GM12878 (cell line): Measurements from ENCODE around the gene STAG1. TPM values are rescaled to one million over a fixed set of nuclear protein-coding genes. Genes with fewer than 3 reads are reported as not detected.

Experiments used
- ATAC-seq: fragments of 200-7000 bp; cut with Tn5 transposase; 3 replicates; pipeline ENCODE4 v1.9.1; 2020; ENCODE audit warnings: mild to moderate bottlenecking, moderate library complexity
- BruUV-seq: library from RNA; stranded (reverse); fragments of 400-500 nt; replicated peaks from 2 replicates; lab custom pipeline; 2021; lab: Mats Ljungman, UMichigan
- CTCF ChIA-PET: fragments of 300-600 bp; sonication (Branson Sonifier 250); formaldehyde crosslinking; extraction: SDS; loops from one replicate; lab custom pipeline; 2021; ENCODE audit warnings: inconsistent platforms; lab: Yijun Ruan, JAX
- POLR2A ChIA-PET: fragments of 350-600 bp; formaldehyde crosslinking; extraction: SDS; loops from one replicate; lab custom pipeline; 2021; ENCODE audit warnings: inconsistent platforms; lab: Charles Lee
- RAD21 ChIA-PET: fragments of 300-600 bp; sonication (Branson Sonifier 250); formaldehyde crosslinking; loops from one replicate; lab custom pipeline; 2023; ENCODE audit warnings: antibody characterized with exemption; ENCODE audit not compliant: unreplicated experiment; lab: Charles Lee
- SMC1A ChIA-PET: fragments of 300-600 bp; sonication (Branson Sonifier 250); formaldehyde crosslinking; loops from one replicate; lab custom pipeline; 2023; ENCODE audit not compliant: unreplicated experiment, uncharacterized antibody; lab: Charles Lee
- DNase-seq: peaks from one replicate; pipeline ENCODE4 v3.0.0-alpha.2; 2011; ENCODE audit warnings: low read depth, low spot score
- FAIRE-seq: peaks from 3 replicates; lab custom pipeline; 2011; peaks lifted over from hg19 to GRCh38; lab: Jason Lieb, UNC
- H2AFZ ChIP-seq: 2 replicates; pipeline ENCODE4 v1.6.0; 2011; ENCODE audit warnings: low read depth, low read length, control low read depth; ENCODE audit not compliant: control insufficient read depth
- H3K27ac ChIP-seq: 2 replicates; pipeline ENCODE4 v1.5.1; 2011; ENCODE audit warnings: control low read depth; ENCODE audit not compliant: control insufficient read depth, insufficient read depth
- H3K27me3 ChIP-seq, 2 experiments: replicated peaks in 1 of 2; 2 replicates each; pipeline versions ENCODE4 v1.6.0 to v1.6.1; 2011; ENCODE audit warnings: low read length in 1 of 2; ENCODE audit not compliant: control insufficient read depth in 2 of 2, insufficient read depth in 2 of 2
- H3K36me3 ChIP-seq, 2 experiments: 2 replicates each; pipeline ENCODE4 v1.5.1; 2011; ENCODE audit warnings: low read length in 1 of 2; ENCODE audit not compliant: control insufficient read depth in 2 of 2, insufficient read depth in 2 of 2
- H3K4me1 ChIP-seq: 2 replicates; pipeline ENCODE4 v1.6.1; 2011; ENCODE audit warnings: mild to moderate bottlenecking, low read length, moderate library complexity, mixed read lengths; ENCODE audit not compliant: control insufficient read depth, insufficient read depth
- H3K4me2 ChIP-seq: 2 replicates; pipeline ENCODE4 v1.6.0; 2011; ENCODE audit warnings: control low read depth; ENCODE audit not compliant: control insufficient read depth, insufficient read depth
- H3K4me3 ChIP-seq: fragments of 200-600 bp; sonication (generic); 2 replicates; pipeline ENCODE4 v1.5.1; 2016
- H3K79me2 ChIP-seq: 2 replicates; pipeline ENCODE4 v1.6.0; 2011; ENCODE audit warnings: low read length; ENCODE audit not compliant: control insufficient read depth, insufficient read depth
- H3K9ac ChIP-seq: 2 replicates; pipeline ENCODE4 v1.8.0; 2011; ENCODE audit warnings: low read length, control low read depth, mixed read lengths; ENCODE audit not compliant: control insufficient read depth, insufficient read depth
- H3K9me3 ChIP-seq: replicated peaks from 3 replicates; pipeline ENCODE4 v1.5.1; 2011; ENCODE audit warnings: mild to moderate bottlenecking, low read length; ENCODE audit not compliant: control insufficient read depth, insufficient read depth
- H4K20me1 ChIP-seq: 2 replicates; pipeline ENCODE4 v1.6.0; 2011; ENCODE audit not compliant: control insufficient read depth, insufficient read depth
- BACH1 ChIP-seq: fragments of 450-650 bp; IDR thresholded peaks from 2 replicates; pipeline ENCODE4 v1.6.1; 2017; ENCODE audit warnings: mild to moderate bottlenecking, borderline replicate concordance
- BMI1 ChIP-seq: fragments of 450-650 bp; IDR thresholded peaks from 2 replicates; pipeline ENCODE4 v1.6.1; 2016; ENCODE audit warnings: mild to moderate bottlenecking, moderate library complexity, borderline replicate concordance
- BRCA1 ChIP-seq: IDR thresholded peaks from 2 replicates; pipeline ENCODE4 v1.6.1; 2011; ENCODE audit warnings: low read depth, low read length, improper control_type of control experiment
- EP300 ChIP-seq, 2 experiments: fragments of 150-350 bp in 1 of 2; IDR thresholded peaks; 2 replicates each; pipeline ENCODE4 v1.6.1; 2011 to 2012; ENCODE audit warnings: low read depth in 2 of 2, low read length in 2 of 2, borderline replicate concordance in 1 of 2, improper control_type of control experiment in 1 of 2, inconsistent platforms in 1 of 2; ENCODE audit not compliant: control insufficient read depth in 1 of 2
- ETV6 ChIP-seq, 2 experiments: fragments of 450-650 bp in 1 of 2; IDR thresholded peaks in 1 of 2; conservative IDR thresholded peaks in 1 of 2; 2 replicates each; pipeline ENCODE4 v1.6.1; 2014; ENCODE audit warnings: antibody characterized with exemption in 1 of 2, borderline replicate concordance in 1 of 2, low read depth in 1 of 2, mild to moderate bottlenecking in 1 of 2, moderate library complexity in 1 of 2
- HDAC6 ChIP-seq: fragments of 200-600 bp; sonication (generic); IDR thresholded peaks from one replicate; pipeline ENCODE4 v1.8.0; 2017; ENCODE audit warnings: antibody characterized with exemption; ENCODE audit not compliant: unreplicated experiment
- JUND ChIP-seq: IDR thresholded peaks from 2 replicates; pipeline ENCODE4 v1.6.1; 2012; ENCODE audit warnings: low read depth, mild to moderate bottlenecking, low read length, improper control_type of control experiment, moderate library complexity
- MEF2B ChIP-seq: fragments of 450-650 bp; IDR thresholded peaks from 2 replicates; pipeline ENCODE4 v1.6.1; 2018; ENCODE audit warnings: mild to moderate bottlenecking, moderate library complexity; ENCODE audit not compliant: partially characterized antibody, poor library complexity, severe bottlenecking
- MTA2 ChIP-seq: fragments of 450-650 bp; IDR thresholded peaks from 2 replicates; pipeline ENCODE4 v1.6.1; 2016; ENCODE audit warnings: low read depth, mild to moderate bottlenecking, moderate library complexity
- MYB ChIP-seq: fragments of 150-350 bp; IDR thresholded peaks from 2 replicates; pipeline ENCODE4 v1.6.1; 2014; ENCODE audit warnings: mild to moderate bottlenecking, low read depth, low read length, borderline replicate concordance
- NR2C1 ChIP-seq: fragments of 450-650 bp; IDR thresholded peaks from 2 replicates; pipeline ENCODE4 v1.6.1; 2017; ENCODE audit warnings: antibody characterized with exemption, mild to moderate bottlenecking, moderate library complexity
- PAX5 ChIP-seq: IDR thresholded peaks from 2 replicates; pipeline ENCODE4 v1.6.1; 2011; ENCODE audit warnings: low read depth, low read length, borderline replicate concordance
- ZNF207 ChIP-seq: fragments of 450-650 bp; IDR thresholded peaks from 2 replicates; pipeline ENCODE4 v1.6.1; 2014; ENCODE audit warnings: antibody characterized with exemption, mild to moderate bottlenecking, borderline replicate concordance
- WGBS: methylation state at CpG from one replicate; pipeline ENCODE4 v1.1.6; 2016; ENCODE audit warnings: low lambda C conversion rate; ENCODE audit not compliant: insufficient replicate concordance, insufficient coverage; ENCODE audit errors: missing lambda C conversion rate; 5-methylcytosine and 5-hydroxymethylcytosine counted together
- in situ Hi-C: fragments of 300-500 bp; cut with MboI; formaldehyde crosslinking; loops from 9 replicates; pipeline ENCODE4 v1.14.3; 2018; ENCODE audit warnings: mixed read lengths
- intact Hi-C: fragments of 100-400 bp; cut with micrococcal nuclease; formaldehyde crosslinking; loops from one replicate; pipeline ENCODE4 v1.14.2; 2022; ENCODE audit not compliant: unreplicated experiment
- polyA plus RNA-seq, 11 experiments: library from polyadenylated mRNA; depleted of rRNA in 4 of 11; unstranded in 6 of 11; stranded (reverse) in 5 of 11; fragments of >200 nt; fragmentation: Nextera tagmentation in 4 of 11; fragmentation: Illumina TruSeq in 1 of 11; extraction: Ambion mirVana in 4 of 11; extraction: Trizol in 1 of 11; gene quantifications; 1 replicate in 1 of 11; 2 replicates in 10 of 11; pipeline versions ENCODE4 v1.2.1 to v1.2.3, GENCODE V29; 2011 to 2016; ENCODE audit warnings: inconsistent platforms in 2 of 11, missing spikeins in 2 of 11, low read depth in 1 of 11
- total RNA-seq, 4 experiments: library from RNA; depleted of rRNA in 3 of 4; stranded (reverse); fragments of >200 nt in 3 of 4; fragmentation: Illumina TruSeq in 1 of 4; extraction: Trizol in 1 of 4; gene quantifications; 2 replicates each; pipeline versions ENCODE4 v1.2.1 to v1.2.3, GENCODE V29; 2013 to 2021
- TF ChIP-seq, protein P1 (sequence below): fragments of 450-650 bp; IDR thresholded peaks from 2 replicates; pipeline ENCODE4 v1.6.1; 2016; ENCODE audit warnings: mild to moderate bottlenecking, moderate library complexity, borderline replicate concordance
- TF ChIP-seq, protein P2 (sequence below): IDR thresholded peaks from 2 replicates; pipeline ENCODE4 v1.6.1; 2012; ENCODE audit warnings: mild to moderate bottlenecking, low read depth, low read length

Gene STAG1
- total and polyA plus RNA-seq, 10 of the 15 experiments (the other 5 are each of a cell fraction or from before 2014, with no cell fraction given): 4.4 to 30.1 (median 20.2) TPM

DNA sequence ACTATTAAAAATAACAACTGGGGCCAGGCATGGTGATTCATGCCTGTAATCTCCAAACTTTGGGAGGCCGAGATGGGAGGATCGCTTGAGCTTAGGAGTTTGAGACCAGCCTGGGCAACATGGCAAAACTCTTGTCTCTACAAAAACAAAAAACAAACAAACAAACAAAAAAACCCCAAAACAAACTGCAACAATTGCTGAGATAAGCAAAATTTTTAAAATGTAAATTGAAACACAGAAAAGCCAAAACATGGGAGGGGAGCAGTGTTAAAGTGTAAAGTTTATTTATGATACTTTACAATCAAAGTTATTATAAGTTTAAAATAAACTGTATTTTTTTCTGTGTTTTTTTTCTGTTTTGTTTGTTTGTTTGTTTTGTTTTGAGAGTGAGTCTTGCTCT is 294.4 kb downstream of the STAG1 start:
- ATAC-seq (no peak), DNase-seq (no peak), FAIRE-seq (no peak)
- RAD21 ChIA-PET: no interaction called here
- BruUV-seq: no TSS peak
- H4K20me1 ChIP-seq: no peaks in the 10 kb centered on the region
- H3K4me1 ChIP-seq: no peaks in the 10 kb centered on the region
- in situ Hi-C loops (no loop called here), intact Hi-C loops (no loop called here)
- H3K4me3 ChIP-seq: no peak overlapping the region
- H2AFZ ChIP-seq: no peak overlapping the region
- SMC1A ChIA-PET: interaction anchor here (0.9 kb wide), 1 partner anchor 14 kb away, joined by 3 read pairs; no protein-coding TSS in a partner anchor
- H3K79me2 ChIP-seq: no peaks in the 10 kb centered on the region
- CTCF ChIA-PET: no interaction called here
- 97% methylated on average over 2 of the region's 2 CpGs for WGBS
- H3K36me3 ChIP-seq: peaks cover 5 to 9% of the 10 kb centered on the region in 2 experiments; a peak in 3 of 4 replicates
- H3K27ac ChIP-seq: no peak overlapping the region
- no peaks in the 10 kb centered on the region for H3K27me3 ChIP-seq
- H3K4me2 ChIP-seq: no peak overlapping the region
- peaks cover 19% of the 10 kb centered on the region for H3K9me3 ChIP-seq
- H3K9ac ChIP-seq: no peak overlapping the region
- POLR2A ChIA-PET: no interaction called here
- TF ChIP-seq JUND (no peak), NR2C1 (no peak), BACH1 (no peak), BRCA1 (no peak), PAX5 (no peak), ETV6 (conservative IDR thresholded peaks at IDR 0.05 in 1 of 2, IDR thresholded peaks at IDR 0.05 in 1 of 2; ENCODE audit: borderline replicate concordance in 1 of 2, low read depth in 1 of 2) (no peak), MEF2B (no peak), HDAC6 (no peak), EP300 (IDR thresholded peaks at IDR 0.05; ENCODE audit: borderline replicate concordance in 1 of 2, control insufficient read depth in 1 of 2, low read depth in 2 of 2, low read length in 2 of 2) (no peak), ZNF207 (no peak), MTA2 (no peak), MYB (no peak), BMI1 (no peak)
- TF ChIP-seq, protein P1, sequence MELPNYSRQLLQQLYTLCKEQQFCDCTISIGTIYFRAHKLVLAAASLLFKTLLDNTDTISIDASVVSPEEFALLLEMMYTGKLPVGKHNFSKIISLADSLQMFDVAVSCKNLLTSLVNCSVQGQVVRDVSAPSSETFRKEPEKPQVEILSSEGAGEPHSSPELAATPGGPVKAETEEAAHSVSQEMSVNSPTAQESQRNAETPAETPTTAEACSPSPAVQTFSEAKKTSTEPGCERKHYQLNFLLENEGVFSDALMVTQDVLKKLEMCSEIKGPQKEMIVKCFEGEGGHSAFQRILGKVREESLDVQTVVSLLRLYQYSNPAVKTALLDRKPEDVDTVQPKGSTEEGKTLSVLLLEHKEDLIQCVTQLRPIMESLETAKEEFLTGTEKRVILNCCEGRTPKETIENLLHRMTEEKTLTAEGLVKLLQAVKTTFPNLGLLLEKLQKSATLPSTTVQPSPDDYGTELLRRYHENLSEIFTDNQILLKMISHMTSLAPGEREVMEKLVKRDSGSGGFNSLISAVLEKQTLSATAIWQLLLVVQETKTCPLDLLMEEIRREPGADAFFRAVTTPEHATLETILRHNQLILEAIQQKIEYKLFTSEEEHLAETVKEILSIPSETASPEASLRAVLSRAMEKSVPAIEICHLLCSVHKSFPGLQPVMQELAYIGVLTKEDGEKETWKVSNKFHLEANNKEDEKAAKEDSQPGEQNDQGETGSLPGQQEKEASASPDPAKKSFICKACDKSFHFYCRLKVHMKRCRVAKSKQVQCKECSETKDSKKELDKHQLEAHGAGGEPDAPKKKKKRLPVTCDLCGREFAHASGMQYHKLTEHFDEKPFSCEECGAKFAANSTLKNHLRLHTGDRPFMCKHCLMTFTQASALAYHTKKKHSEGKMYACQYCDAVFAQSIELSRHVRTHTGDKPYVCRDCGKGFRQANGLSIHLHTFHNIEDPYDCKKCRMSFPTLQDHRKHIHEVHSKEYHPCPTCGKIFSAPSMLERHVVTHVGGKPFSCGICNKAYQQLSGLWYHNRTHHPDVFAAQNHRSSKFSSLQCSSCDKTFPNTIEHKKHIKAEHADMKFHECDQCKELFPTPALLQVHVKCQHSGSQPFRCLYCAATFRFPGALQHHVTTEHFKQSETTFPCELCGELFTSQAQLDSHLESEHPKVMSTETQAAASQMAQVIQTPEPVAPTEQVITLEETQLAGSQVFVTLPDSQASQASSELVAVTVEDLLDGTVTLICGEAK: no peak
- TF ChIP-seq, protein P2, sequence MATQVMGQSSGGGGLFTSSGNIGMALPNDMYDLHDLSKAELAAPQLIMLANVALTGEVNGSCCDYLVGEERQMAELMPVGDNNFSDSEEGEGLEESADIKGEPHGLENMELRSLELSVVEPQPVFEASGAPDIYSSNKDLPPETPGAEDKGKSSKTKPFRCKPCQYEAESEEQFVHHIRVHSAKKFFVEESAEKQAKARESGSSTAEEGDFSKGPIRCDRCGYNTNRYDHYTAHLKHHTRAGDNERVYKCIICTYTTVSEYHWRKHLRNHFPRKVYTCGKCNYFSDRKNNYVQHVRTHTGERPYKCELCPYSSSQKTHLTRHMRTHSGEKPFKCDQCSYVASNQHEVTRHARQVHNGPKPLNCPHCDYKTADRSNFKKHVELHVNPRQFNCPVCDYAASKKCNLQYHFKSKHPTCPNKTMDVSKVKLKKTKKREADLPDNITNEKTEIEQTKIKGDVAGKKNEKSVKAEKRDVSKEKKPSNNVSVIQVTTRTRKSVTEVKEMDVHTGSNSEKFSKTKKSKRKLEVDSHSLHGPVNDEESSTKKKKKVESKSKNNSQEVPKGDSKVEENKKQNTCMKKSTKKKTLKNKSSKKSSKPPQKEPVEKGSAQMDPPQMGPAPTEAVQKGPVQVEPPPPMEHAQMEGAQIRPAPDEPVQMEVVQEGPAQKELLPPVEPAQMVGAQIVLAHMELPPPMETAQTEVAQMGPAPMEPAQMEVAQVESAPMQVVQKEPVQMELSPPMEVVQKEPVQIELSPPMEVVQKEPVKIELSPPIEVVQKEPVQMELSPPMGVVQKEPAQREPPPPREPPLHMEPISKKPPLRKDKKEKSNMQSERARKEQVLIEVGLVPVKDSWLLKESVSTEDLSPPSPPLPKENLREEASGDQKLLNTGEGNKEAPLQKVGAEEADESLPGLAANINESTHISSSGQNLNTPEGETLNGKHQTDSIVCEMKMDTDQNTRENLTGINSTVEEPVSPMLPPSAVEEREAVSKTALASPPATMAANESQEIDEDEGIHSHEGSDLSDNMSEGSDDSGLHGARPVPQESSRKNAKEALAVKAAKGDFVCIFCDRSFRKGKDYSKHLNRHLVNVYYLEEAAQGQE: no peak
